Measurements from ENCODE around the gene NCAM2. TPM values are rescaled to one million over a fixed set of nuclear protein-coding genes. Genes with fewer than 3 reads are reported as not detected.

Gene NCAM2
- polyA plus RNA-seq, 5 donors, result 1.8 to 6.7 (median 4.4) TPM

- DNase-seq, result no peak
These were observed 212.3 kb downstream of the NCAM2 start for GRCh38 chr21:21210552-21210951.

GRCh38 chr21:21213297-21213696 is 215.1 kb downstream of the NCAM2 start:
- DNase-seq, result no peak

- no peak for DNase-seq
These were observed 217.8 kb downstream of the NCAM2 start for GRCh38 chr21:21216047-21216446.

- no peak for DNase-seq
These were observed 228.3 kb downstream of the NCAM2 start for GRCh38 chr21:21226472-21226871.

- DNase-seq, result no peak
These were observed 232.5 kb downstream of the NCAM2 start for GRCh38 chr21:21230672-21231071.

GRCh38 chr21:21231913-21232312 is 233.7 kb downstream of the NCAM2 start:
- no peak for DNase-seq

- DNase-seq, result peak; percentile 12 to 20
These were observed 234.1 kb downstream of the NCAM2 start for GRCh38 chr21:21232320-21232719.

- no peak for DNase-seq
These were observed 234.8 kb downstream of the NCAM2 start for GRCh38 chr21:21233051-21233450.

GRCh38 chr21:21236996-21237395 is 238.8 kb downstream of the NCAM2 start:
- DNase-seq, result no peak

GRCh38 chr21:21238629-21239400 is 240.6 kb downstream of the NCAM2 start:
- no peak for DNase-seq

- DNase-seq, result no peak
These were observed 243.2 kb downstream of the NCAM2 start for GRCh38 chr21:21241391-21241790.

- DNase-seq, result no peak
These were observed 247.8 kb downstream of the NCAM2 start for GRCh38 chr21:21246007-21246406.

- no peak for DNase-seq
These were observed 249.2 kb downstream of the NCAM2 start for GRCh38 chr21:21247424-21247823.

GRCh38 chr21:21262048-21262447 is 263.8 kb downstream of the NCAM2 start:
- no peak for DNase-seq

GRCh38 chr21:21268061-21268471 is 269.9 kb downstream of the NCAM2 start:
- DNase-seq, result no peak

- DNase-seq, result no peak
These were observed 270.7 kb downstream of the NCAM2 start for GRCh38 chr21:21268885-21269284.

GRCh38 chr21:21279193-21279901 is 281.1 kb downstream of the NCAM2 start:
- DNase-seq, result no peak

GRCh38 chr21:21283810-21284209 is 285.6 kb downstream of the NCAM2 start:
- no peak for DNase-seq

- DNase-seq, result no peak
These were observed 288.1 kb downstream of the NCAM2 start for GRCh38 chr21:21286170-21286798.

- DNase-seq, result no peak
These were observed 292.5 kb downstream of the NCAM2 start for GRCh38 chr21:21290751-21291150.

GRCh38 chr21:21291883-21292569 is 293.8 kb downstream of the NCAM2 start:
- no peak for DNase-seq

- DNase-seq, result no peak
These were observed 297.1 kb downstream of the NCAM2 start for GRCh38 chr21:21295303-21295702.
